Keratinocyte (primary cell): ENCODE measurements around the gene SLC25A24. TPM values are rescaled to one million over a fixed set of nuclear protein-coding genes. Genes with fewer than 3 reads are reported as not detected.
A peak's percentile ranks its signal among the peaks of the same experiment; 100 is the strongest.

ENCODE experiments used
- DNase-seq: peaks from one replicate; pipeline ENCODE4 v3.0.0-alpha.2; 2011; ENCODE audit warnings: low read depth, missing footprints, low spot score
- FAIRE-seq: peaks from 2 replicates; lab custom pipeline; 2011; peaks lifted over from hg19 to GRCh38; lab: Jason Lieb, UNC
- H2AFZ ChIP-seq: 2 replicates; pipeline ENCODE4 v1.6.0; 2012; ENCODE audit warnings: low read length, control low read depth, inconsistent platforms; ENCODE audit not compliant: control insufficient read depth
- H3K27ac ChIP-seq: 2 replicates; pipeline ENCODE4 v1.5.1; 2011; ENCODE audit warnings: low read length; ENCODE audit not compliant: control insufficient read depth, insufficient read depth
- H3K27me3 ChIP-seq: 3 replicates; pipeline ENCODE4 v1.6.0; 2011; ENCODE audit warnings: low read length; ENCODE audit not compliant: control insufficient read depth, insufficient read depth; ENCODE audit errors: extremely low read depth
- H3K36me3 ChIP-seq, 2 experiments: 2 replicates in 1 of 2; 3 replicates in 1 of 2; pipeline ENCODE4 v1.5.1; 2011; ENCODE audit warnings: low read length in 2 of 2, mild to moderate bottlenecking in 1 of 2; ENCODE audit not compliant: control insufficient read depth in 2 of 2, insufficient read depth in 2 of 2; ENCODE audit errors: extremely low read depth in 1 of 2
- H3K4me1 ChIP-seq: 3 replicates; pipeline ENCODE4 v1.5.1; 2011; ENCODE audit warnings: low read length; ENCODE audit not compliant: control insufficient read depth, insufficient read depth; ENCODE audit errors: extremely low read depth
- H3K4me2 ChIP-seq: 3 replicates; pipeline ENCODE4 v1.6.0; 2011; ENCODE audit warnings: low read depth, low read length; ENCODE audit not compliant: control insufficient read depth, insufficient read depth; ENCODE audit errors: extremely low read depth
- H3K4me3 ChIP-seq, 3 experiments: fragments of 200-600 bp in 1 of 3; sonication (generic) in 1 of 3; 2 replicates in 2 of 3; 3 replicates in 1 of 3; pipeline ENCODE4 v1.5.1; 2011 to 2016; ENCODE audit warnings: low read length in 3 of 3, mild to moderate bottlenecking in 3 of 3, control low read depth in 2 of 3, inconsistent platforms in 1 of 3, low read depth in 1 of 3, mixed read lengths in 1 of 3, mixed run types in 1 of 3, moderate library complexity in 1 of 3; ENCODE audit not compliant: control insufficient read depth in 2 of 3, insufficient read depth in 2 of 3; ENCODE audit errors: extremely low read depth in 1 of 3
- H3K79me2 ChIP-seq: 2 replicates; pipeline ENCODE4 v1.6.0; 2012; ENCODE audit warnings: low read length; ENCODE audit not compliant: control insufficient read depth, insufficient read depth
- H3K9ac ChIP-seq: 3 replicates; pipeline ENCODE4 v1.6.0; 2011; ENCODE audit warnings: low read length; ENCODE audit not compliant: control insufficient read depth, insufficient read depth; ENCODE audit errors: extremely low read depth
- H3K9me1 ChIP-seq: 3 replicates; pipeline ENCODE4 v1.6.0; 2011; ENCODE audit warnings: low read length; ENCODE audit not compliant: control insufficient read depth, insufficient read depth; ENCODE audit errors: extremely low read depth
- H3K9me3 ChIP-seq: 2 replicates; pipeline ENCODE4 v1.5.1; 2012; ENCODE audit warnings: low read depth, low read length; ENCODE audit not compliant: control insufficient read depth
- H4K20me1 ChIP-seq: 3 replicates; pipeline ENCODE4 v1.6.0; 2011; ENCODE audit warnings: low read length; ENCODE audit not compliant: control insufficient read depth, insufficient read depth; ENCODE audit errors: extremely low read depth
- CTCF ChIP-seq, 3 experiments: IDR thresholded peaks in 1 of 3; conservative IDR thresholded peaks in 1 of 3; optimal IDR thresholded peaks in 1 of 3; 2 replicates in 2 of 3; 3 replicates in 1 of 3; pipeline versions ENCODE3 to v1.5.1; 2011; ENCODE audit warnings: low read length in 3 of 3, mild to moderate bottlenecking in 3 of 3, moderate library complexity in 2 of 3, control low read depth in 1 of 3, inconsistent platforms in 1 of 3; ENCODE audit not compliant: insufficient read depth in 2 of 3; ENCODE audit errors: extremely low read depth in 1 of 3
- EZH2 ChIP-seq: IDR thresholded peaks from one replicate; pipeline ENCODE4 v1.6.1; 2012; ENCODE audit warnings: inconsistent platforms, mild to moderate bottlenecking, low read length, moderate library complexity
- dilution Hi-C: fragments of 300-500 bp; cut with MboI; formaldehyde crosslinking; loops from one replicate; pipeline ENCODE4 v1.7.0; 2020; ENCODE audit warnings: low sequenced_read_pairs; ENCODE audit not compliant: extremely low pct_ligation_motif_present
- polyA plus RNA-seq, 5 experiments: library from polyadenylated mRNA; depleted of rRNA in 3 of 5; stranded (reverse) in 3 of 5; stranded (forward) in 1 of 5; unstranded in 1 of 5; fragments of >200 nt; gene quantifications; 1 replicate in 1 of 5; 2 replicates in 3 of 5; 3 replicates in 1 of 5; pipeline versions ENCODE4 v1.2.1 to v1.2.3, GENCODE V29; 2011 to 2012; ENCODE audit warnings: missing spikeins in 2 of 5, low read depth in 1 of 5, low replicate concordance in 1 of 5

The SLC25A24 gene
- polyA plus RNA-seq, 1 donor (not counting 4 experiments of a cell fraction or from before 2014, with no cell fraction given), result 58.9 TPM

DNA sequence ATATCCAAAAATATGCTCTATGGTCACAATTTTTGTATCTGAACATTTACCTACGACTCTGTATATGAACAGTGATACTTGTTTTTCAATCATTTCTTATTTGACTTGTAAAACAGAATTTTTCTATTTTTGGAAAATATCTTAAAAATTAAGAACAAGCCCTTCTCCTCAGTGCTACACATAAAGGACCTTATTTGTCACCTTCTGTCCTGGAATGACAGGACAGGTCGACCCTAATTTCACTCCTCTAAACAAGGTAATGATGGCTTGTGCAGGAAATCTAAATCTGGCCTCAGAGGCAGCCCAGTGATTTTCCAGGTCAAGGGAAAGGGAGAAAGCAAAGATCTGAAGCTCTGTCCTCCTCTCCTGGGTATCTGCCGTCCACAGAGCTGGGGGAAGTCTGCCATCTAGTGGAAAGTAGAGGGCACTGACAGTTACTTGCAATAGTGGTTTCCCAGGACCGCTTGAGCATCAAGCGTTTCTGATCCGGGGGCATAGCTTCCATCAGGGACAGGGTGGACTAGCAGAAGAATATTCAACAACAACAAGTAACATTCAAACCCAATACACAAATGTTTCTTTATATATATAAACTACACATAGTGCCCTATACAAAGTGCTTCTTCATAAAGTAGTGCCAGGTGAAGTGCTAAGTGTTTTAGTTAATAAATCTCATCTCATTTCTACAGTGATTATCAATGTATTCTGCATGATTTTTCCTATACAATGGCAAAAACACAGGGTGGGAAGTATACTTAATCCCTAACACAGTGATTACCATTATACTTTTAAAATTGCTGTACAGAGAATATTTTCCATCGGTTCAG lies 74.6 kb downstream of the SLC25A24 start:
- dilution Hi-C loops, result no loop called here
- FAIRE-seq, result peak; percentile 26
- Histone ChIP-seq H3K36me3 (no peaks in the 10 kb centered on the region), H3K4me1 (no peaks in the 10 kb centered on the region), H3K9me3 (no peaks in the 10 kb centered on the region), H2AFZ (no peak overlapping the region), H3K27me3 (no peaks in the 10 kb centered on the region), H3K9ac (no peak overlapping the region), H3K4me3 (no peak overlapping the region), H3K79me2 (no peaks in the 10 kb centered on the region), H4K20me1 (no peaks in the 10 kb centered on the region), H3K9me1 (no peaks in the 10 kb centered on the region), H3K27ac (no peak overlapping the region), H3K4me2 (no peak overlapping the region)
- TF ChIP-seq CTCF (optimal IDR thresholded peaks at IDR 0.05 in 1 of 3, IDR thresholded peaks at IDR 0.05 in 1 of 3, conservative IDR thresholded peaks at IDR 0.05 in 1 of 3; ENCODE audit: extremely low read depth in 1 of 3, insufficient read depth in 2 of 3, low read length in 3 of 3) (peak; percentile 85 to 93 (median 89)), EZH2 (no peak)
- no peak for DNase-seq

- dilution Hi-C loops, result no loop called here
- no peak for DNase-seq
- H3K9me3 ChIP-seq, result no peaks in the 10 kb centered on the region
- H4K20me1 ChIP-seq, result no peaks in the 10 kb centered on the region
- no peak overlapping the region for H3K9ac ChIP-seq
- H3K4me3 ChIP-seq, result no peak overlapping the region
- no peaks in the 10 kb centered on the region for H3K4me1 ChIP-seq
- H3K9me1 ChIP-seq, result no peaks in the 10 kb centered on the region
- H3K27me3 ChIP-seq, result no peaks in the 10 kb centered on the region
- no peak overlapping the region for H3K27ac ChIP-seq
- H2AFZ ChIP-seq, result no peak overlapping the region
- H3K4me2 ChIP-seq, result no peak overlapping the region
- TF ChIP-seq CTCF (optimal IDR thresholded peaks at IDR 0.05 in 1 of 3, IDR thresholded peaks at IDR 0.05 in 1 of 3, conservative IDR thresholded peaks at IDR 0.05 in 1 of 3; ENCODE audit: extremely low read depth in 1 of 3, insufficient read depth in 2 of 3, low read length in 3 of 3) (no peak), EZH2 (no peak)
- FAIRE-seq, result no peak
- H3K79me2 ChIP-seq, result no peaks in the 10 kb centered on the region
- H3K36me3 ChIP-seq, result no peaks in the 10 kb centered on the region
These were observed 75.4 kb downstream of the SLC25A24 start for GRCh38 chr1:108124622-108125311.
